ENCODE measurements around the gene CSMD2. TPM values are rescaled to one million over a fixed set of nuclear protein-coding genes. Genes with fewer than 3 reads are reported as not detected.

CSMD2 gene
- polyA plus RNA-seq, 1 of the 3 experiments (the other 2 are of a cell fraction), result not detected

GRCh38 chr1:34089731-34090130 is 75.3 kb downstream of the CSMD2 start (continued):
- no peak for TF ChIP-seq RAD21 (IDR thresholded peaks at IDR 0.05; ENCODE audit: low read length)
- no peak for TF ChIP-seq FOSL2 (IDR thresholded peaks at IDR 0.05; ENCODE audit: borderline replicate concordance, low read depth)
- no peak for TF ChIP-seq YY1 (IDR thresholded peaks at IDR 0.05; ENCODE audit: low read depth)
- TF ChIP-seq, protein P1, sequence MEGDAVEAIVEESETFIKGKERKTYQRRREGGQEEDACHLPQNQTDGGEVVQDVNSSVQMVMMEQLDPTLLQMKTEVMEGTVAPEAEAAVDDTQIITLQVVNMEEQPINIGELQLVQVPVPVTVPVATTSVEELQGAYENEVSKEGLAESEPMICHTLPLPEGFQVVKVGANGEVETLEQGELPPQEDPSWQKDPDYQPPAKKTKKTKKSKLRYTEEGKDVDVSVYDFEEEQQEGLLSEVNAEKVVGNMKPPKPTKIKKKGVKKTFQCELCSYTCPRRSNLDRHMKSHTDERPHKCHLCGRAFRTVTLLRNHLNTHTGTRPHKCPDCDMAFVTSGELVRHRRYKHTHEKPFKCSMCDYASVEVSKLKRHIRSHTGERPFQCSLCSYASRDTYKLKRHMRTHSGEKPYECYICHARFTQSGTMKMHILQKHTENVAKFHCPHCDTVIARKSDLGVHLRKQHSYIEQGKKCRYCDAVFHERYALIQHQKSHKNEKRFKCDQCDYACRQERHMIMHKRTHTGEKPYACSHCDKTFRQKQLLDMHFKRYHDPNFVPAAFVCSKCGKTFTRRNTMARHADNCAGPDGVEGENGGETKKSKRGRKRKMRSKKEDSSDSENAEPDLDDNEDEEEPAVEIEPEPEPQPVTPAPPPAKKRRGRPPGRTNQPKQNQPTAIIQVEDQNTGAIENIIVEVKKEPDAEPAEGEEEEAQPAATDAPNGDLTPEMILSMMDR (IDR thresholded peaks at IDR 0.05), result no peak

DNA sequence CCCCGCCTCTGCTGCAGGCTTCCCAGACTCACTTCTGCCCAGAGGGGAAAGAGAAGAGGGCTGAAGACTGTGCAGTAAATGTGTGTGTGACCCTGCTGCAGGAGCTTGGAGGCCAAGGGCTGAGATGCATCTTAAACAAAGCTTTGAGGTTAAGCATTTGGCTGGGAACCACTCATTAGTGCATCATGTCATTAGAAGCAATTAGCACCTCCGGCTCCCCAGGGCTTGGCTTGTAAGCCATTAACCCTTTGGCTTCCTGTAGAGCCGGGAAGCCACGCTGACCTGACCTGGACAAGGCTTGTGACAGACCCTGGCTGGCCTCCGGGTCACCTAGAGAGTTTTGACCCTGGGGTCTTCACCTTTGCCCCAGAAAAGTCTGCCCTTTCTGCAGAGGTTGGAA is 77.0 kb downstream of the CSMD2 start:
- Histone ChIP-seq H3K9me3 (no peaks in the 10 kb centered on the region), H3K27ac (ENCODE audit: low read depth in 2 of 2, low read length in 1 of 2) (no peak overlapping the region), H3K9ac (no peak overlapping the region), H3K36me3 (replicated peaks in 1 of 2; ENCODE audit: control insufficient read depth in 1 of 2, insufficient read depth in 2 of 2, low read length in 1 of 2) (no peaks in the 10 kb centered on the region), H3K4me3 (ENCODE audit: low read depth in 2 of 2, low read length in 1 of 2) (no peak overlapping the region), H2AFZ (ENCODE audit: low read depth) (no peak overlapping the region), H3K27me3 (ENCODE audit: insufficient read depth) (no peaks in the 10 kb centered on the region), H3K4me1 (ENCODE audit: control insufficient read depth in 1 of 2, insufficient read depth in 2 of 2, low read depth in 1 of 2, low read length in 1 of 2) (no peaks in the 10 kb centered on the region), H4K20me1 (ENCODE audit: insufficient read depth) (no peaks in the 10 kb centered on the region), H3K4me2 (no peak overlapping the region), H3K9me2 (no peaks in the 10 kb centered on the region), H3K79me2 (ENCODE audit: insufficient read depth) (no peaks in the 10 kb centered on the region), H3F3A (replicated peaks; ENCODE audit: insufficient read depth) (no peaks in the 10 kb centered on the region)
- no peak for TF ChIP-seq ELF1 (IDR thresholded peaks at IDR 0.05)
- ChIA-PET CTCF (no interaction called here), POLR2A (no interaction called here)
- WGBS (ENCODE audit: low lambda C conversion rate), result 16% methylated on average over 3 of the region's 5 CpGs
- no peak for DNase-seq

DNA sequence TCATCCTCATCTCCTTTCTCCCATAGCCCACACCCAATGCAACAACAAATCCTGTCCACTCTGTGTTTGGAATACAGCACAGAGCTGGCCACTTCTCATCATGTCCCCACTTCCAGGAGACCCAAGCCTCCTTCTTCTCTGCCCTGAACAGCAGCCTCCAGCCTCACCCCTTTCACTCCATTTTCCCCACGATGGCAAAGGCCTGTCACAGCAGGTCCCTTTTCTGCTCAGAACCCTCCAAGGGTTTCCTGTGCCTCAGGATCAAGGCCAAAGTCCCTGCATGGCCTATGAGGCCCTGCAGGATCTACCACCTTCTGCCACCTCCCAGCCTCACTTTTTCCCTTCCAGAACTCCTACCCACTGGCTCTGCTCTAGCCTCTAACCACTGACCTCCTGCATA is 78.5 kb downstream of the CSMD2 start:
- WGBS (ENCODE audit: low lambda C conversion rate), result 6% methylated on average over 1 of the region's 1 CpG
- H3K79me2 ChIP-seq (ENCODE audit: insufficient read depth), result no peaks in the 10 kb centered on the region
- no peak for TF ChIP-seq TAF1 (IDR thresholded peaks at IDR 0.05; ENCODE audit: borderline replicate concordance, low read depth, low read length)
- TF ChIP-seq MEF2A (IDR thresholded peaks at IDR 0.05; ENCODE audit: borderline replicate concordance, low read depth), result no peak
- TF ChIP-seq CHD2 (IDR thresholded peaks at IDR 0.05; ENCODE audit: low read length, partially characterized antibody), result no peak
- no peak for TF ChIP-seq FOXJ3 (CRISPR knock-in tag; IDR thresholded peaks at IDR 0.05)
- no peak for TF ChIP-seq NFIC (IDR thresholded peaks at IDR 0.05; ENCODE audit: borderline replicate concordance)
- TF ChIP-seq, protein P2, sequence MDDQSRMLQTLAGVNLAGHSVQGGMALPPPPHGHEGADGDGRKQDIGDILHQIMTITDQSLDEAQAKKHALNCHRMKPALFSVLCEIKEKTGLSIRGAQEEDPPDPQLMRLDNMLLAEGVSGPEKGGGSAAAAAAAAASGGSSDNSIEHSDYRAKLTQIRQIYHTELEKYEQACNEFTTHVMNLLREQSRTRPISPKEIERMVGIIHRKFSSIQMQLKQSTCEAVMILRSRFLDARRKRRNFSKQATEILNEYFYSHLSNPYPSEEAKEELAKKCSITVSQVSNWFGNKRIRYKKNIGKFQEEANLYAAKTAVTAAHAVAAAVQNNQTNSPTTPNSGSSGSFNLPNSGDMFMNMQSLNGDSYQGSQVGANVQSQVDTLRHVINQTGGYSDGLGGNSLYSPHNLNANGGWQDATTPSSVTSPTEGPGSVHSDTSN (IDR thresholded peaks at IDR 0.05), result no peak
- TF ChIP-seq EP300 (IDR thresholded peaks at IDR 0.05; ENCODE audit: borderline replicate concordance in 1 of 2, low read depth in 1 of 2, low read length in 1 of 2), result no peak
- no peak for TF ChIP-seq NRF1 (IDR thresholded peaks at IDR 0.05; ENCODE audit: low read depth, low read length)
- no peak for TF ChIP-seq EZH2phosphoT487 (IDR thresholded peaks at IDR 0.05; ENCODE audit: borderline replicate concordance, low read depth)
- no peak overlapping the region for H3K4me2 ChIP-seq
- no peaks in the 10 kb centered on the region for H3K27me3 ChIP-seq (ENCODE audit: insufficient read depth)
- no peak overlapping the region for H3K9ac ChIP-seq
- no peaks in the 10 kb centered on the region for H3K4me1 ChIP-seq (ENCODE audit: control insufficient read depth in 1 of 2, insufficient read depth in 2 of 2, low read depth in 1 of 2, low read length in 1 of 2)
- ChIA-PET CTCF (interaction anchor here (2.1 kb wide), 1 partner anchor 27 kb away, joined by 7 read pairs; no protein-coding TSS in a partner anchor), POLR2A (no interaction called here)
- no peak overlapping the region for H3K4me3 ChIP-seq (ENCODE audit: low read depth in 2 of 2, low read length in 1 of 2)
- DNase-seq, result no peak
- H3F3A ChIP-seq (replicated peaks; ENCODE audit: insufficient read depth), result no peaks in the 10 kb centered on the region
- no peak overlapping the region for H3K27ac ChIP-seq (ENCODE audit: low read depth in 2 of 2, low read length in 1 of 2)
- H4K20me1 ChIP-seq (ENCODE audit: insufficient read depth), result no peaks in the 10 kb centered on the region
- H3K36me3 ChIP-seq (replicated peaks in 1 of 2; ENCODE audit: control insufficient read depth in 1 of 2, insufficient read depth in 2 of 2, low read length in 1 of 2), result no peaks in the 10 kb centered on the region
- H2AFZ ChIP-seq (ENCODE audit: low read depth), result no peak overlapping the region
- H3K9me3 ChIP-seq, result no peaks in the 10 kb centered on the region
- no peaks in the 10 kb centered on the region for H3K9me2 ChIP-seq
